ENCODE measurements around the gene CDK11A.

Gene CDK11A

DNA sequence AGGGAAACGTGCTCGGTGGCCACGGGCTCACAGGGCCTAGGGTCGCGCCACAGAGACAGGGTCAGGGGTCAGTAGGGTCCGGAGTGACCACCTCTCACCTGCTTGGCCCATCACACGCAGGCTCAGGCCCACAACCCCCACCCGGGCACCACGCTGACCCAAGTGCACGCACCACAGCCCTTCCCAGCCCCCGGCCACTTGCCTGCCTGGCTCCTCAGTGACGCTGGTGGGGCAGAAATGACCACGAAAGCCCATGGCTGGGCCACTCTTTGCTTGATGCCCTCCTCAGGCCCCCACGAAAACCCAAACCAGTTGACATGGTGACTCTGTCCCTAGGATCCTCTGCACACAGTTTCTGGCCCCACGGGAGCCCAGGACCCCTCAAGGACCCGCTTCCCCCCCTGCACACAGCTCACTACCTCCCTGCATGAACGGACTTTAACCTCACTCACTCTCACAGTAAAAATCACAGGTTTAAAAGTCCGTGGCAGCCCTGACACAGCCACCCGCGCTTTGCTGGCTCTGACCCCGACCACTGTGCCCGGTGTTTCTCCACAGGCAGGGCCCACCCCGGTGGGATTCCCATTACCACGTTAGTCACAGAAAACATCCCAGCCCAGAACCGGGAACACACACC, 33.4 kb upstream of the CDK11A start:
- TF ChIP-seq, protein P1, sequence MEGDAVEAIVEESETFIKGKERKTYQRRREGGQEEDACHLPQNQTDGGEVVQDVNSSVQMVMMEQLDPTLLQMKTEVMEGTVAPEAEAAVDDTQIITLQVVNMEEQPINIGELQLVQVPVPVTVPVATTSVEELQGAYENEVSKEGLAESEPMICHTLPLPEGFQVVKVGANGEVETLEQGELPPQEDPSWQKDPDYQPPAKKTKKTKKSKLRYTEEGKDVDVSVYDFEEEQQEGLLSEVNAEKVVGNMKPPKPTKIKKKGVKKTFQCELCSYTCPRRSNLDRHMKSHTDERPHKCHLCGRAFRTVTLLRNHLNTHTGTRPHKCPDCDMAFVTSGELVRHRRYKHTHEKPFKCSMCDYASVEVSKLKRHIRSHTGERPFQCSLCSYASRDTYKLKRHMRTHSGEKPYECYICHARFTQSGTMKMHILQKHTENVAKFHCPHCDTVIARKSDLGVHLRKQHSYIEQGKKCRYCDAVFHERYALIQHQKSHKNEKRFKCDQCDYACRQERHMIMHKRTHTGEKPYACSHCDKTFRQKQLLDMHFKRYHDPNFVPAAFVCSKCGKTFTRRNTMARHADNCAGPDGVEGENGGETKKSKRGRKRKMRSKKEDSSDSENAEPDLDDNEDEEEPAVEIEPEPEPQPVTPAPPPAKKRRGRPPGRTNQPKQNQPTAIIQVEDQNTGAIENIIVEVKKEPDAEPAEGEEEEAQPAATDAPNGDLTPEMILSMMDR (IDR thresholded peaks at IDR 0.05; ENCODE audit: low read depth, low read length) = no peak
- no peak for DNase-seq (ENCODE audit: extremely low read depth, low read depth)

DNA sequence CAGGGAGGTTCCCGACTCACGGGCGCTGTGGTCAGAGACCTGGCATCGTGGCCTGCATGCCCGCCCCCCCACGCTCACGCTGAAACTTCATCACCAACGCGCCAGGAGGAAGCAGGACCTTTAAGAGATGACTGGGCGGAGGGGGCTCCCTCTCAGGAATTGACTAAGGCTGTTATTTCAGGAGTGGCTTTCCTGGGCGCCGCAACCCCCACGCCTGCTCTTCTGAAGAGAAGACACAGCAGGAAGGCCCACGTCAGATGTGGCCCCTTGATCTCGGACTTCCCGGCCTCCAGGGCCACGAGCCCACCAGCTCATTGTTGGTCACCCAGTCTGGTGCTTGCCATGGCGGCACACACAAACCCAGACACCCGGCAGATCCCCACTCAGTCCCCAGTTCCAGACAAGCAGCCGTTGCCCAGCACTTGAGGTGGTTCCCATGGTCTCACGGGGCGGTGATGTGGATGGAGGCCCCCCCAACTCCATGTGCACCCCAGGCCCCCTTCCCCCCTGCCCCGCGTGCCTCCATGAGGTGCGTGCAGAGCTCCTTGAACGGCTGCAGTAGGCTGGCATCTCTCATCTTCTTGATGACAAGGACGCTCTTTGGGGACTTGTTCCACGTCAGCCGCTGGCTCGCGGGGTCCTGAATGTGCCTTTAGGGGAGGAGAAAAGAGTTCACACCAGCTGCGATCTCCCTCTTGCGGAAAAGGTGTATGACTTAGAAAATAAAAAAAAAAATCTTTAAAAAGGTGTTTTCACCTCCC, 32.7 kb upstream of the CDK11A start:
- TF ChIP-seq, protein P1 (IDR thresholded peaks at IDR 0.05; ENCODE audit: low read depth, low read length) = no peak
- DNase-seq (ENCODE audit: extremely low read depth, low read depth) = no peak

DNA sequence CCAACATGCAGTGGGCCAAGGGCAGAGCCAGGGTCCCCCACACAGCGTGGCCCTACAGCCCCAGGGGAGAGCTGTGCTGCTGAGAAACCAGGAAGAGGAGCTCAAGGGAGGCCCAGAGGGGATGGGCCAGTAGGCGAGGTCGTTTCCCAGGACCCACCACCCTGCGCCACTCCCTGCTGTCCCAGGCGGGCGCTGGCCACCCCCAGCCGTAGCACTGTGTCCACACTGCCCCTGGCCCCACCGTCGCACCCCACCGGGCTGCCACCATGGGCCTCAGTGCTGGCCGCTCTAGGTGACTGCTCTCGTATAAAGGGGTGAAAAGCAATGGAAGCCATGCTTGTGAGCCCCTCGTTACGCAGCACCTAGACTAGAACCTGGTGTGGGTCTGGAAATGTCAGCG, 31.7 kb upstream of the CDK11A start:
- no peak for DNase-seq (ENCODE audit: extremely low read depth, low read depth)
- TF ChIP-seq, protein P1 (IDR thresholded peaks at IDR 0.05; ENCODE audit: low read depth, low read length) = no peak

DNA sequence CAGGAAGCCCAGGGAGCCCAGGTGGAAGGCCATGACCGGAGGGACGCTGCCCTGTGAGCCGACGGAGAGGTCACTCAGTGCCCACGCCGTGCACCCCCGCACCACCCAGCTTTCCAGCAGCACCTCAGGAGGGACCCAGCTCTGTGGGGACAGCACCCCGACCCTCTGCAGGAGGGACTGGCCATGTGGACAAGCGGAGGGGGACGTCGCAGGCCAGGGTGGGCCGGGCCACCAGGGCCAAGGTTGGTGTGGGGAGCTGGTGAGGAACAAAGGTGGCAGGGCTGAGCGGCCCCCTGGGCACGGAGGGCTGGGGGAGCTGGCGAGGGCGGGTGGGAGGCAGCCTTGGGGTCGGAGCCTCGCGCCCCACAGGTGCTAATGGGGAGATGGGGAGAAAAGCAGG, 31.3 kb upstream of the CDK11A start:
- TF ChIP-seq, protein P1 (IDR thresholded peaks at IDR 0.05; ENCODE audit: low read depth, low read length) = no peak
- no peak for DNase-seq (ENCODE audit: extremely low read depth, low read depth)

DNA sequence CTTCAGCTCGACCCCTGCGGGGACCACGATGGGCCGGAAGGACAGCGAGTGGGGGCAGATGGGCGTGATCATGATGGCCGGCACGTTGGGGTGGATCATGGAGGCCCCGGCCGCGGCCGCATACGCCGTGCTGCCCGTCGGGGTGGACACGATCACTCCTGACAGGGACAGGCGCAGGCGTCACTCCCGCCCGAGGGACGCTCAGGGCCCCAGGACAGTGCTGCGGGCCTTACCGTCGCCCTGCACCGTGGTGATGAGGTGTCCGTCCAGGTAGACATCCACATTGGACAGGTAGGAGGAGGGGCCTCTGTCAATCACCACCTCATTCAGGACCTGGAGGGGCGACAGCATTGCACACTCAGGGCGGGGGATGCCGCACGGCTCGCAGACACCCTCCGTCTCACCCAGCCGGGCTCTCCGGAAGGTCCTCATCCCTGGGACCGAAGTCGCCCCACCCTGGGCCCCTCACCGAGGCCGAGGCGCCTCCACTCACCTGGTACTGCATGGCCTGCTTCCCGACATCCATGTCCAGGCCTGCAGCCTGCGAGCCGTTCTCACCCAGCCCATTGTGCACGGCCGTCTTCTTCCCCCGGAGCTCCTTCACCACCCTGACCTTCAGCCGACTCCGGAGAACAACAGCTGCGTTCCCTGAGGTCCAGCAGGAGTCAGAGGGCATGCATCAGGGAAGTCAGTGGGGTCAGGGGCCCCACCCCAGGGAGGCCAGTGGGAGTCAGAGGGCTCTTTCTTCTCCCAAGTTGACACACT, 30.1 kb upstream of the CDK11A start:
- TF ChIP-seq, protein P1 (IDR thresholded peaks at IDR 0.05; ENCODE audit: low read depth, low read length) = no peak
- no peak for DNase-seq (ENCODE audit: extremely low read depth, low read depth)

DNA sequence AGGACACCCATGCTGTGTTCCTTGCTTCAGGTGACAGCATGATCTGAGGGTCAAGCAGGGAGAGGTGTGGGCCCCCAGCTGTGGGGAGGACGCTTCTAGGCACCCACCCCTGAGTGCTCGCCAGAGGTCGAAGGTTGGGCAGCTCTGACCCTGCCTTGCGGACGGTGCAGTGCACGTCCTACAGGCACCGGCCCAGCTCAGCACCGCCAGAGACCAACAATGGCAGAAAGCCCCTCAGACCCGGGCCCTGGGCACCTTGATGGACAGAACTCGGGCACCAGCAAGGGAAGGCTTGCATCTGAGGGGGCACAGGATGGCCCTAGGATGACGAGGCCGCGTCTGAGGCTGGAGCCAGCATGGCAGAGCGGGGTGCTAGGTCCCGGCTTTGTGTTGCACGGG, 29.4 kb upstream of the CDK11A start:
- TF ChIP-seq, protein P1 (IDR thresholded peaks at IDR 0.05; ENCODE audit: low read depth, low read length) = no peak
- no peak for DNase-seq (ENCODE audit: extremely low read depth, low read depth)
